K562 (cell line): ENCODE data around the gene WDR31. TPM values are rescaled to one million over a fixed set of nuclear protein-coding genes. Genes with fewer than 3 reads are reported as not detected.

Source experiments
- ETS2 ChIP-seq: IDR thresholded peaks from 2 replicates; pipeline ENCODE4 v1.6.1; 2016; ENCODE audit warnings: borderline replicate concordance, missing genetic modification characterization, mild to moderate bottlenecking, moderate library complexity, missing compliant biosample characterization; ENCODE audit not compliant: poor library complexity, severe bottlenecking
- HDAC2 ChIP-seq: fragments of 450-650 bp; IDR thresholded peaks from 2 replicates; pipeline ENCODE4 v1.6.1; 2016; ENCODE audit warnings: mild to moderate bottlenecking
- LEF1 ChIP-seq: fragments of 450-650 bp; IDR thresholded peaks from 2 replicates; pipeline ENCODE4 v1.6.1; 2016; ENCODE audit warnings: mild to moderate bottlenecking
- MEIS2 ChIP-seq: fragments of 450-650 bp; IDR thresholded peaks from 2 replicates; pipeline ENCODE4 v1.6.1; 2014; ENCODE audit warnings: mild to moderate bottlenecking; ENCODE audit not compliant: partially characterized antibody
- MLLT1 ChIP-seq, 2 experiments: fragments of 450-650 bp; IDR thresholded peaks; 2 replicates each; pipeline ENCODE4 v1.6.1; 2016
- MTA2 ChIP-seq: fragments of 450-650 bp; IDR thresholded peaks from 2 replicates; pipeline ENCODE4 v1.6.1; 2016; ENCODE audit warnings: low read depth
- NEUROD1 ChIP-seq: fragments of 150-350 bp; IDR thresholded peaks from 2 replicates; pipeline ENCODE4 v1.6.1; 2014; ENCODE audit warnings: borderline replicate concordance, low read length, low read depth; ENCODE audit not compliant: partially characterized antibody
- PCBP1 ChIP-seq: fragments of 200-400 bp; formaldehyde crosslinking; IDR thresholded peaks from 2 replicates; pipeline ENCODE4 v1.6.1; 2018; ENCODE audit warnings: mild to moderate bottlenecking, low read depth, low read length; ENCODE audit not compliant: poor library complexity, severe bottlenecking
- PRPF4 ChIP-seq: fragments of 200-400 bp; formaldehyde crosslinking; IDR thresholded peaks from one replicate; pipeline ENCODE4 v1.6.1; 2017; ENCODE audit warnings: low read length, low read depth, mild to moderate bottlenecking; ENCODE audit not compliant: insufficient read depth, poor library complexity, severe bottlenecking
- RHOXF2B ChIP-seq: fragments of 250-450 bp; sonication (Bioruptor Pico); conservative IDR thresholded peaks from 2 replicates; pipeline ENCODE4 v1.5.1; 2021
- SIN3B ChIP-seq: fragments of 450-650 bp; IDR thresholded peaks from 2 replicates; pipeline ENCODE4 v1.6.1; 2017; ENCODE audit warnings: low read depth, mild to moderate bottlenecking, moderate library complexity
- SIRT6 ChIP-seq: IDR thresholded peaks from one replicate; pipeline ENCODE4 v1.6.1; 2012; ENCODE audit warnings: low read depth, mild to moderate bottlenecking, control low read depth, inconsistent platforms, low read length, moderate library complexity
- SMAD3 ChIP-seq: fragments of 450-650 bp; formaldehyde crosslinking; conservative IDR thresholded peaks from 2 replicates; pipeline ENCODE4 v1.4.0; 2020; ENCODE audit warnings: mild to moderate bottlenecking
- SMARCB1 ChIP-seq: IDR thresholded peaks from 2 replicates; pipeline ENCODE4 v1.6.1; 2011; ENCODE audit warnings: improper control_type of control experiment, low read depth; ENCODE audit not compliant: insufficient read length
- SRSF1 ChIP-seq: fragments of 200-400 bp; formaldehyde crosslinking; IDR thresholded peaks from 2 replicates; pipeline ENCODE4 v1.6.1; 2017; ENCODE audit warnings: mild to moderate bottlenecking, low read depth, low read length, moderate library complexity
- TARDBP ChIP-seq: fragments of 450-650 bp; IDR thresholded peaks from 2 replicates; pipeline ENCODE4 v1.6.1; 2016
- TCF7L2 ChIP-seq: fragments of 150-350 bp; IDR thresholded peaks from 2 replicates; pipeline ENCODE4 v1.6.1; 2016; ENCODE audit warnings: low read depth, mild to moderate bottlenecking, low read length, moderate library complexity
- U2AF2 ChIP-seq: fragments of 200-400 bp; formaldehyde crosslinking; optimal IDR thresholded peaks from 2 replicates; pipeline ENCODE3; 2017; ENCODE audit warnings: low read depth, mild to moderate bottlenecking, low read length
- XRCC4 ChIP-seq: IDR thresholded peaks from one replicate; pipeline ENCODE4 v1.6.1; 2011; ENCODE audit not compliant: insufficient read depth, insufficient read length; ENCODE audit errors: extremely low read depth
- ZNF121 ChIP-seq: sonication (generic); formaldehyde crosslinking; conservative IDR thresholded peaks from 2 replicates; pipeline ENCODE4 v1.8.0; 2022; ENCODE audit warnings: missing genetic modification reagents
- ZNF347 ChIP-seq: fragments of 450-650 bp; formaldehyde crosslinking; IDR thresholded peaks from 2 replicates; pipeline ENCODE4 v1.4.0; 2020; ENCODE audit warnings: low read depth, mild to moderate bottlenecking, moderate library complexity
- ZNF589 ChIP-seq: fragments of 200-800 bp; sonication (Bioruptor generic); IDR thresholded peaks from 2 replicates; pipeline ENCODE4 v1.6.1; 2016; ENCODE audit warnings: low read depth, missing genetic modification characterization, missing compliant biosample characterization
- ZNF644 ChIP-seq: fragments of 200-800 bp; sonication (Bioruptor generic); IDR thresholded peaks from 2 replicates; pipeline ENCODE4 v1.6.1; 2016; ENCODE audit warnings: low read depth, missing genetic modification characterization, missing compliant biosample characterization
- polyA plus RNA-seq, 8 experiments: library from polyadenylated mRNA; depleted of rRNA in 4 of 8; stranded (reverse) in 5 of 8; unstranded in 3 of 8; fragments of >200 nt; fragmentation: Nextera tagmentation in 2 of 8; fragmentation: Illumina TruSeq in 1 of 8; extraction: Ambion mirVana in 2 of 8; extraction: Trizol in 1 of 8; gene quantifications; 2 replicates each; pipeline versions ENCODE4 v1.2.1 to v1.2.3, GENCODE V29; 2011 to 2014; ENCODE audit warnings: inconsistent platforms in 1 of 8, missing spikeins in 1 of 8
- total RNA-seq, 7 experiments: library from RNA; depleted of rRNA in 6 of 7; stranded (reverse); fragments of >200 nt in 6 of 7; fragmentation: Illumina TruSeq in 2 of 7; extraction: Trizol in 2 of 7; gene quantifications; 2 replicates each; pipeline versions ENCODE4 v1.2.1 to v1.2.3, GENCODE V29; 2011 to 2021; ENCODE audit warnings: low replicate concordance in 1 of 7
- TF ChIP-seq, protein P1 (sequence below): fragments of 200-800 bp; sonication (Bioruptor generic); IDR thresholded peaks from 2 replicates; pipeline ENCODE4 v1.6.1; 2017; ENCODE audit warnings: missing genetic modification characterization, missing compliant biosample characterization
- TF ChIP-seq, protein P2 (sequence below): fragments of 250-450 bp; sonication (Bioruptor Pico); IDR thresholded peaks from 2 replicates; pipeline ENCODE4 v1.8.0; 2021; ENCODE audit warnings: borderline replicate concordance, mild to moderate bottlenecking, moderate library complexity; ENCODE audit not compliant: poor library complexity, severe bottlenecking
- TF ChIP-seq, protein P3 (sequence below): fragments of 250-450 bp; sonication (Bioruptor Pico); IDR thresholded peaks from 2 replicates; pipeline ENCODE4 v1.8.0; 2021; ENCODE audit warnings: moderate library complexity, mild to moderate bottlenecking, inconsistent platforms

WDR31 gene
- total and polyA plus RNA-seq, 9 of the 15 experiments (the other 6 are each of a cell fraction or from before 2014, with no cell fraction given): 0.35 to 1.8 (median 0.95) TPM

DNA sequence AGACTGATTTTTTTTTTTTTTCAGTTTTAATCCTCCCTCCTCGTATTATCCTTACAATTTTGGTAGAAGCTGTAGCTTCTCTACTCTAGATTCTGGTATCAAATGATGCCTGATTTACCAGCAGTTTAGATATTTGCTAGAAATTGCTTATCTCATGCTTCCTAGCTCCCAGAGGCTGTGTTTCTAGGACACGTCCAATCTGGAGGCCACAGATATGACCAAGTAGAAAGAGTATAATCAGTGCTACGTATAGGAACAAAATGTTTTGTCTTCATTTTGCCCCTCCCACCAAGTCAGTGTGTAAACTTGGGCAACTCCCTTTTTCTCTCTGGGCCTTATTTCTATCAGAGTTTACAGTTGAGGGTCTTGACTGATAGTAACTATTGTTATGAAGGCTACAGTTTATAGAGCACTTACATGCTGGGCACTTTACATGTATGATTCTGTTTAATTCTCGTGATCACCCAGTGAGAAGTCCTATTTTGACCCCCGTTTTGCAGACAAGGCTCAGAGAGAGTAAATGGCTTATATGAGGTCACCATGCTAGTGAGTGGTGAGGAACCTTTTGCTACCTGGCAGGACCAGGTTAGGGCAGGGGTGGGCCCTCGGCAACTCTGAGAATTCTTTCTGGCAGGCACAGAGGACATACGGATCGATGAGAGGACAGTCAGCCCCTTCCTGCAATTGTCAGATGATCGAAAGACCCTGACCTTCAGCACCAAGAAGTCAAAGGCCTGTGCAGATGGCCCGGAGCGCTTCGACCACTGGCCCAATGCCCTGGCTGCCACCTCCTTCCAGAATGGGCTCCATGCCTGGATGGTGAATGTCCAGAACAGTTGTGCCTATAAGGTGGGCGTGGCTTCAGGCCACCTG lies 29.1 kb upstream of the WDR31 start (continued):
- TF ChIP-seq NEUROD1 (peak; percentile 47), RHOXF2B (no peak), XRCC4 (no peak), ZNF644 (tag) (peak; percentile 47; the same call in 1 of the 2 replicates), MEIS2 (no peak), SIN3B (no peak), SRSF1 (no peak), PRPF4 (no peak), SMAD3 (CRISPR knock-in tag) (no peak), ETS2 (tag) (no peak), TCF7L2 (no peak), MTA2 (peak; percentile 94), U2AF2 (no peak), ZNF121 (no peak), ZNF589 (CRISPR knock-in tag) (no peak), SIRT6 (no peak), PCBP1 (no peak), ZNF347 (CRISPR knock-in tag) (no peak), LEF1 (peak; percentile 74; the same call in 1 of the 2 replicates), MLLT1 (IDR thresholded peaks at IDR 0.05) (no peak), TARDBP (no peak), HDAC2 (peak; percentile 97), SMARCB1 (no peak)
- TF ChIP-seq, protein P1, sequence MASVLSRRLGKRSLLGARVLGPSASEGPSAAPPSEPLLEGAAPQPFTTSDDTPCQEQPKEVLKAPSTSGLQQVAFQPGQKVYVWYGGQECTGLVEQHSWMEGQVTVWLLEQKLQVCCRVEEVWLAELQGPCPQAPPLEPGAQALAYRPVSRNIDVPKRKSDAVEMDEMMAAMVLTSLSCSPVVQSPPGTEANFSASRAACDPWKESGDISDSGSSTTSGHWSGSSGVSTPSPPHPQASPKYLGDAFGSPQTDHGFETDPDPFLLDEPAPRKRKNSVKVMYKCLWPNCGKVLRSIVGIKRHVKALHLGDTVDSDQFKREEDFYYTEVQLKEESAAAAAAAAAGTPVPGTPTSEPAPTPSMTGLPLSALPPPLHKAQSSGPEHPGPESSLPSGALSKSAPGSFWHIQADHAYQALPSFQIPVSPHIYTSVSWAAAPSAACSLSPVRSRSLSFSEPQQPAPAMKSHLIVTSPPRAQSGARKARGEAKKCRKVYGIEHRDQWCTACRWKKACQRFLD: 0 out of 2 replicates have a peak, but pooled peaks have one; percentile 48
- TF ChIP-seq, protein P2, sequence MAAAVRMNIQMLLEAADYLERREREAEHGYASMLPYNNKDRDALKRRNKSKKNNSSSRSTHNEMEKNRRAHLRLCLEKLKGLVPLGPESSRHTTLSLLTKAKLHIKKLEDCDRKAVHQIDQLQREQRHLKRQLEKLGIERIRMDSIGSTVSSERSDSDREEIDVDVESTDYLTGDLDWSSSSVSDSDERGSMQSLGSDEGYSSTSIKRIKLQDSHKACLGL (CRISPR knock-in tag): no peak
- TF ChIP-seq, protein P3, sequence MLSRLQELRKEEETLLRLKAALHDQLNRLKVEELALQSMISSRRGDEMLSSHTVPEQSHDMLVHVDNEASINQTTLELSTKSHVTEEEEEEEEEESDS (CRISPR knock-in tag): no peak
